DND-41 (cell line): Measurements from ENCODE around the gene RAET1E.

Experiments
- ATAC-seq: fragments of 200-7000 bp; cut with Tn5 transposase; 3 replicates; pipeline ENCODE4 v1.9.1; 2021; ENCODE audit warnings: low read depth; ENCODE audit not compliant: insufficient read depth
- DNase-seq: peaks from one replicate; pipeline ENCODE4 v3.0.0-alpha.2; 2020
- H2AFZ ChIP-seq: 2 replicates; pipeline ENCODE4 v1.6.0; 2012; ENCODE audit warnings: low read depth, low read length
- H3K27ac ChIP-seq: 2 replicates; pipeline ENCODE4 v1.5.1; 2012; ENCODE audit warnings: low read length, inconsistent platforms
- H3K27me3 ChIP-seq: fragments of 200-600 bp; sonication (generic); 2 replicates; pipeline ENCODE4 v1.6.0; 2012; ENCODE audit warnings: low read length, mild to moderate bottlenecking, inconsistent platforms; ENCODE audit not compliant: insufficient read depth, poor library complexity
- H3K36me3 ChIP-seq: 2 replicates; pipeline ENCODE4 v1.5.1; 2012; ENCODE audit warnings: low read length, inconsistent platforms; ENCODE audit not compliant: insufficient read depth
- H3K4me1 ChIP-seq: 2 replicates; pipeline ENCODE4 v1.5.1; 2012; ENCODE audit warnings: mild to moderate bottlenecking, low read length; ENCODE audit not compliant: insufficient read depth
- H3K4me2 ChIP-seq: 2 replicates; pipeline ENCODE4 v1.6.0; 2012; ENCODE audit warnings: mild to moderate bottlenecking, moderate library complexity, low read length, inconsistent platforms; ENCODE audit not compliant: insufficient read depth
- H3K4me3 ChIP-seq, 2 experiments: fragments of 200-600 bp in 1 of 2; shearing (Covaris generic) in 1 of 2; 2 replicates each; pipeline ENCODE4 v1.5.1; 2012 to 2016; ENCODE audit warnings: inconsistent platforms in 2 of 2, low read length in 2 of 2, mild to moderate bottlenecking in 2 of 2, low read depth in 1 of 2, moderate library complexity in 1 of 2
- H3K79me2 ChIP-seq: 2 replicates; pipeline ENCODE4 v1.6.0; 2012; ENCODE audit warnings: low read length, inconsistent platforms; ENCODE audit not compliant: insufficient read depth
- H3K9ac ChIP-seq: 2 replicates; pipeline ENCODE4 v1.6.0; 2012; ENCODE audit warnings: low read depth, mild to moderate bottlenecking, inconsistent platforms, low read length, moderate library complexity
- H3K9me3 ChIP-seq: 2 replicates; pipeline ENCODE4 v1.5.1; 2012; ENCODE audit warnings: low read length, moderate library complexity, mild to moderate bottlenecking, inconsistent platforms; ENCODE audit not compliant: insufficient read depth, severe bottlenecking
- H4K20me1 ChIP-seq: 2 replicates; pipeline ENCODE4 v1.6.0; 2012; ENCODE audit warnings: low read length; ENCODE audit not compliant: insufficient read depth
- EZH2 ChIP-seq: IDR thresholded peaks from 3 replicates; pipeline ENCODE4 v1.6.1; 2012; ENCODE audit warnings: borderline replicate concordance, low read depth, mild to moderate bottlenecking, moderate library complexity, low read length, inconsistent platforms; ENCODE audit not compliant: severe bottlenecking
- TF ChIP-seq, protein P1 (sequence below): IDR thresholded peaks from 2 replicates; pipeline ENCODE4 v1.5.1; 2012; ENCODE audit warnings: borderline replicate concordance, low read length, moderate library complexity, mild to moderate bottlenecking; ENCODE audit not compliant: poor library complexity, severe bottlenecking; ENCODE audit errors: extremely low read depth

The RAET1E gene

DNA sequence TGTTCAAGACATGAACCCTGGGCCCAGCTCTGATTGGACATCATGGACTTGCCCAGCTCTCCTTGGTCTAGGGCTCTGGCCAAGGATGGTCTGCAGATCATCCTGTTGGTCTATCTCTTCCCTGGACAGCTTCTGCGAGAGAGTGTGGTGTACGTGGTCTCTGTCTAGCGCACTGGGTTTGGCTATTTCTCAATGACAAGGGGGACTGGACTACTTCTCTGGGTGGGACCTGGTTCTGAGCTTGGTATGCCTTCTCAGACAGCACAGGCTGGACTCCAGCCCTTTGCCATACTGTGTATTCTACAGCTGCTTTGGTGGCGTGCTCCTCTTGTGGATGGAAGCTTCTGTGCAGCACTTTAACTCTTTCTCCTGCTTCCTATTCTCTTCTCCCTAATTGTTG, 8.5 kb upstream of the RAET1E start:
- no peak overlapping the region for H3K9ac ChIP-seq
- H3K27me3 ChIP-seq: peaks cover 4% of the 10 kb centered on the region
- no peak for ATAC-seq
- no peaks in the 10 kb centered on the region for H3K79me2 ChIP-seq
- TF ChIP-seq, protein P1, sequence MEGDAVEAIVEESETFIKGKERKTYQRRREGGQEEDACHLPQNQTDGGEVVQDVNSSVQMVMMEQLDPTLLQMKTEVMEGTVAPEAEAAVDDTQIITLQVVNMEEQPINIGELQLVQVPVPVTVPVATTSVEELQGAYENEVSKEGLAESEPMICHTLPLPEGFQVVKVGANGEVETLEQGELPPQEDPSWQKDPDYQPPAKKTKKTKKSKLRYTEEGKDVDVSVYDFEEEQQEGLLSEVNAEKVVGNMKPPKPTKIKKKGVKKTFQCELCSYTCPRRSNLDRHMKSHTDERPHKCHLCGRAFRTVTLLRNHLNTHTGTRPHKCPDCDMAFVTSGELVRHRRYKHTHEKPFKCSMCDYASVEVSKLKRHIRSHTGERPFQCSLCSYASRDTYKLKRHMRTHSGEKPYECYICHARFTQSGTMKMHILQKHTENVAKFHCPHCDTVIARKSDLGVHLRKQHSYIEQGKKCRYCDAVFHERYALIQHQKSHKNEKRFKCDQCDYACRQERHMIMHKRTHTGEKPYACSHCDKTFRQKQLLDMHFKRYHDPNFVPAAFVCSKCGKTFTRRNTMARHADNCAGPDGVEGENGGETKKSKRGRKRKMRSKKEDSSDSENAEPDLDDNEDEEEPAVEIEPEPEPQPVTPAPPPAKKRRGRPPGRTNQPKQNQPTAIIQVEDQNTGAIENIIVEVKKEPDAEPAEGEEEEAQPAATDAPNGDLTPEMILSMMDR: no peak
- no peak for TF ChIP-seq EZH2
- H3K9me3 ChIP-seq: peaks cover 14% of the 10 kb centered on the region
- H3K4me2 ChIP-seq: no peak overlapping the region
- H3K27ac ChIP-seq: no peak overlapping the region
- DNase-seq: no peak
- H4K20me1 ChIP-seq: no peaks in the 10 kb centered on the region
- no peak overlapping the region for H2AFZ ChIP-seq
- no peak overlapping the region for H3K4me3 ChIP-seq
- no peaks in the 10 kb centered on the region for H3K36me3 ChIP-seq
- H3K4me1 ChIP-seq: no peaks in the 10 kb centered on the region

DNA sequence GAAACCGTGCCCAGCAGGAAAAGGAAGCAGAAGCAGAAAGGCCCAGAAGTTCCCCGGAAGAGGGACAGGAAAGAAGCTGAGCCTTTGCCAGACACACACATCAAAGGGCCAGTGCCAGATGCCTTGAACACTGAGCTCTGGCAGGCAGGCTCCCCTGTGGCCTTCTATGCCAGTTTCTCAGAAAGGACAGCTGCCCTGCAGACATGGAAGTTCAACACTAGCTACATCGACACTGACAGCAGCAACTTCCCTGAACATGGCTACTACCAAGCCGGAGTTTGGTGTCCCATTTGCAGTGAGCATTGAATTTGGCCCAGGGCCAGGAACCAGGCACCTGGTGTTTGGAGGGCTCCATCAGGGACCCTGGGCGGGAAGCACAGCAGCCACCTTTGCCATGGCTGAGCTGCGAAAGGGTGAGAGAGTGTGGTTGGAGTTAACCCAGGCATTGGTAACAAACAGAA, 8.0 kb upstream of the RAET1E start:
- H4K20me1 ChIP-seq: no peaks in the 10 kb centered on the region
- ATAC-seq (peak; percentile 49; the same call in 1 of the 3 replicates), DNase-seq (peak; percentile 18)
- no peak overlapping the region for H3K4me3 ChIP-seq
- H2AFZ ChIP-seq: no peak overlapping the region
- no peaks in the 10 kb centered on the region for H3K36me3 ChIP-seq
- H3K79me2 ChIP-seq: no peaks in the 10 kb centered on the region
- no peaks in the 10 kb centered on the region for H3K4me1 ChIP-seq
- H3K27ac ChIP-seq: no peak overlapping the region
- H3K27me3 ChIP-seq: peaks cover 4% of the 10 kb centered on the region
- H3K9me3 ChIP-seq: peaks cover 14% of the 10 kb centered on the region
- no peak overlapping the region for H3K4me2 ChIP-seq
- no peak for TF ChIP-seq EZH2
- TF ChIP-seq, protein P1: no peak
- no peak overlapping the region for H3K9ac ChIP-seq

DNA sequence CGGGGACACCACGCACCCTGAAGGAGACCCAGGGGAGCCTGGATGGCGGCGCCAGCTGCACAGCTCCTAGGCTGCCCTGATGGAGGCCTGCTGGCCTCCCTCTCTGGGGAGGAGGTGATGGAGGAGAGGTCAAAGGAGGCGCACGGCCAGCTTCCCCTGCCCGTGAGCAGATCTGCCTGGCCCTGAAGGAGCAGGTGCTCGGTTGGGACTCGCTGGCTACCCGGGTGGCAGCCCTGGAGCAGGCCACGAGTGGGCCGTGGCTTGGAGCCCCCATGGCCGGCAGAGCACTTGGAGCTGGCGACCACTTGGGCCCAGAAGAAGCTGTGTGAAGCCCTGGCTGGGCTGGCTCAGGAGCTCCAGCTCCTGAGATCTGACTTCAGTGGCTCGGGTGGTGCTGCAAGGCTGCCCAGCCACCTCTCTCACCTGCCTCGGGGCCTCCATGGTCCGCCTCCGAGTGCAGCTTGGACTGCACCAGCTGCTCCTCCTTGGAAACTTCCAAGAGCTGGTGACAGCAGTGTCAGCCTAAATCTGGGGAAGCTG, 7.5 kb upstream of the RAET1E start:
- no peak overlapping the region for H3K4me2 ChIP-seq
- no peaks in the 10 kb centered on the region for H3K4me1 ChIP-seq
- H3K27me3 ChIP-seq: peaks cover 4% of the 10 kb centered on the region
- no peak overlapping the region for H3K9ac ChIP-seq
- no peaks in the 10 kb centered on the region for H4K20me1 ChIP-seq
- no peaks in the 10 kb centered on the region for H3K79me2 ChIP-seq
- H3K9me3 ChIP-seq: peaks cover 14% of the 10 kb centered on the region
- H2AFZ ChIP-seq: no peak overlapping the region
- no peak overlapping the region for H3K4me3 ChIP-seq
- H3K36me3 ChIP-seq: no peaks in the 10 kb centered on the region
- ATAC-seq (0 out of 3 replicates have a peak, but pooled peaks have one; percentile 12), DNase-seq (no peak)
- H3K27ac ChIP-seq: no peak overlapping the region
- no peak for TF ChIP-seq EZH2
- TF ChIP-seq, protein P1: no peak
